C4-2B (cell line): ENCODE data around the gene ZNF138.

Experiments
- H3K27ac ChIP-seq: fragments of 450-650 bp; 2 replicates; pipeline ENCODE4 v1.5.1; 2017
- ZFX ChIP-seq: fragments of 450-650 bp; IDR thresholded peaks from 2 replicates; pipeline ENCODE4 v1.6.1; 2017
- TF ChIP-seq, protein P1 (sequence below): fragments of 450-650 bp; conservative IDR thresholded peaks from 2 replicates; pipeline ENCODE4 v1.5.1; 2017; ENCODE audit warnings: mild to moderate bottlenecking

Gene ZNF138

DNA sequence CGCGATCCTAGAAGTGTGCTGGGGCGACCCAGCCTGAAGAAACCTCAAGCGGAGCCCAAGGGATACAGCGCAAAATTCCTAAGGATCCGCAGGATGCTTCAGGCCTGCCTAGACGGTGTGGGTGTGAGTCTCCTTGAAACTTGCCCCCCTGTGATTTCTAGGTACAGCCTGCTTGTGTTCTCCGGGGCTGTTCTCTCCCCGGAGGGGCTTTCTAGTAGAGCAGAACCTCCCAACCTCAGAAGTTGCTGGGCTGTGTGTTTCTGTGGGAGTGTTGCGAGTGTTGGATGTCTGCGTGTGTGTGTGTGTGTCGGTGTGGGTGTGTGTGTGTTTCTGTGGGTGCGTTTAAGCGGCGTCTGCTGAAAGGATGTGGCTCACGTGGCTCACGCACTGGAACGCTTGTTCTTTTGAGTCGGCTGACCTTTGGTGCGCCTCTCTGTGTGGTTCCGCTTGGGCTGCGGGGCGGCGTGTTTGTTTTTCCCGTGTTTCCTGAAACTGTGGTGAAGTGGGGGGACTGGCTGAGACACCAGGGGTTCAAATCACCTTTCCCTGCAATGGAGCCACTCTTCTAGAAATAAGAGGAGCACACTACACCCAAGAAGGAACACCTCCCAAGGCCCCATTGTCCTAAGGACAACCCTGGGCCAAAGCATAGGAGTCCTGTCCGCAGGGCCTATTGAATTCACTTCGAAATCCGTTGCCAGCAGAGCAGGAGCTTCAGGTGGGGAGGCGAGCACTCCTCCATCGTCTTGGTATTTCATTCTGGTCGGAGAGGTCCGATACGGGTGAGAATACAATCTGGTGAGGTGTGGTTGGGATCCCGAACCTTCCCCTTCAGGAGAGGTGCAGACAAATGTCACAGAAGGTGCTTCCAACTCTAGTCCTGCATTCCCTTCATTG, 83.7 kb downstream of the ZNF138 start:
- H3K27ac ChIP-seq = no peak overlapping the region
- TF ChIP-seq, protein P1, sequence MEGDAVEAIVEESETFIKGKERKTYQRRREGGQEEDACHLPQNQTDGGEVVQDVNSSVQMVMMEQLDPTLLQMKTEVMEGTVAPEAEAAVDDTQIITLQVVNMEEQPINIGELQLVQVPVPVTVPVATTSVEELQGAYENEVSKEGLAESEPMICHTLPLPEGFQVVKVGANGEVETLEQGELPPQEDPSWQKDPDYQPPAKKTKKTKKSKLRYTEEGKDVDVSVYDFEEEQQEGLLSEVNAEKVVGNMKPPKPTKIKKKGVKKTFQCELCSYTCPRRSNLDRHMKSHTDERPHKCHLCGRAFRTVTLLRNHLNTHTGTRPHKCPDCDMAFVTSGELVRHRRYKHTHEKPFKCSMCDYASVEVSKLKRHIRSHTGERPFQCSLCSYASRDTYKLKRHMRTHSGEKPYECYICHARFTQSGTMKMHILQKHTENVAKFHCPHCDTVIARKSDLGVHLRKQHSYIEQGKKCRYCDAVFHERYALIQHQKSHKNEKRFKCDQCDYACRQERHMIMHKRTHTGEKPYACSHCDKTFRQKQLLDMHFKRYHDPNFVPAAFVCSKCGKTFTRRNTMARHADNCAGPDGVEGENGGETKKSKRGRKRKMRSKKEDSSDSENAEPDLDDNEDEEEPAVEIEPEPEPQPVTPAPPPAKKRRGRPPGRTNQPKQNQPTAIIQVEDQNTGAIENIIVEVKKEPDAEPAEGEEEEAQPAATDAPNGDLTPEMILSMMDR = no peak
- no peak for TF ChIP-seq ZFX

DNA sequence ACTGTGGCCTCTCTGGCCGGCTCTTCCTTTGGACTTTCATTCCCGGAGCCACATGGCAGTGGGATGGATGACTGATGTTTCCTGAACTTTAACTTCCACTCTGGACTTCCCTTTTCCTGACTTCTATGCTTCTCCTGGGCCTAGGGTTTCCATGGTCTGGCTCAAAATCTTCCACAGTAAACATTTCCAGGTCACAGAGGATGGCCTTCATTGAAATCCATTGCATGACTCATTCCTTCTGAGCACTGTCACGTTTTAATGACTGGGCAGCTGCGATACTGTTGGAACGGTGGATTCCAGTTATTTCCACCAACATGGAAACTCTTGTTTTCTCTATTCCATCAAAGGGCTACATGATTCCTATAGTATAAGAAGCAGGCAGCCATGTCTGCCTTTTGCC, 84.5 kb downstream of the ZNF138 start:
- TF ChIP-seq ZFX = no peak
- TF ChIP-seq, protein P1 = no peak
- no peak overlapping the region for H3K27ac ChIP-seq

DNA sequence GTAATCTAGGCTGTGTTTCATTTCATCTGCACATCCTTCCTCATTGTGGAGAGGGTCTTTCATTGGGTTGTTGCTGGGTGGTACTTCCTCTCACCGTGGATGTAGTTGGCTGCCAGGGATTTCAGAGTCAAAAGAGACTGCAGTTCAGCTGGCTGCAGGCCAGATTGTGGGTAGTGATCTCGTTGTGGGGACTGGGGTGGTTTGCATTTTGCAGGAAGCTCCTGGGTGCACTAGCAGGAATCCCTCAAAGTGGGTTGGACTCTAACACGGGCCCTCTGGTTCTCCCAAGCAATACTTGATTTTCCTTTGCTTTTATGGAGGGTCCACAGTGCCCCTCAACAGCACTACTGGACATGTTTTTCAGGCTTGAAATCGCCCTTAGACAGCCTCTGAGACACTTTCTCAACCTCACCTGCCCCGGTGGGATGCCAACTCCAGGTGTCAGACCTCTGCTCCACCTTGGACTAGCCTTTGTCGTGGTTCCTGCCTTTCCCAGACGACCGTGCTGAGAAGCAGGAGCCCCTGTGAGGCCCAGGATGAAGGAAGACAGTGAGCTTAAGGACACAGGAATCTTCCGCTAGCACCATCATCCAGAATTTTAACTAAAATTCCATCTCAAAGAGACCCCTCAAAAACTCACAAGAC, 85.0 kb downstream of the ZNF138 start:
- no peak overlapping the region for H3K27ac ChIP-seq
- TF ChIP-seq, protein P1 = no peak

DNA sequence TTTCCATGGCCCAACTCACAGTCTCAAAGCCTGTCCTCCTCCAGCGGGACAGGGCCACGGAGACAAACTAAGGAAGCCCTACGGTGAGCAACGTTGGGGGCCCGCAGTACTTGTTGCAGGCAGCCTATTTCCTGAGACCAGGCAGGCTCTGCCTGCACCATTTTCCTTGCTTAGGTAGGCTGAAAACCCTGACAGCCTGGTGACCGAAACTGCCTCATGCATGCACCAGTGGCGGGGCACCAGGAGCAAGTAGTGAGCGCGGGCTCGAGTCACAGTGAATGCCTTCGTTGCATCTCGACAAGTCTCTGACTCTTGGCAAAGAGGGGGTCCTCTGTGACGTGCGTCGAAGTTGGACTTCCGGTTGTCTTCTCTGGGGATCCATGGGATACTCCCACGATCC, 85.6 kb downstream of the ZNF138 start:
- no peak for TF ChIP-seq ZFX
- TF ChIP-seq, protein P1 = no peak
- H3K27ac ChIP-seq = no peak overlapping the region

DNA sequence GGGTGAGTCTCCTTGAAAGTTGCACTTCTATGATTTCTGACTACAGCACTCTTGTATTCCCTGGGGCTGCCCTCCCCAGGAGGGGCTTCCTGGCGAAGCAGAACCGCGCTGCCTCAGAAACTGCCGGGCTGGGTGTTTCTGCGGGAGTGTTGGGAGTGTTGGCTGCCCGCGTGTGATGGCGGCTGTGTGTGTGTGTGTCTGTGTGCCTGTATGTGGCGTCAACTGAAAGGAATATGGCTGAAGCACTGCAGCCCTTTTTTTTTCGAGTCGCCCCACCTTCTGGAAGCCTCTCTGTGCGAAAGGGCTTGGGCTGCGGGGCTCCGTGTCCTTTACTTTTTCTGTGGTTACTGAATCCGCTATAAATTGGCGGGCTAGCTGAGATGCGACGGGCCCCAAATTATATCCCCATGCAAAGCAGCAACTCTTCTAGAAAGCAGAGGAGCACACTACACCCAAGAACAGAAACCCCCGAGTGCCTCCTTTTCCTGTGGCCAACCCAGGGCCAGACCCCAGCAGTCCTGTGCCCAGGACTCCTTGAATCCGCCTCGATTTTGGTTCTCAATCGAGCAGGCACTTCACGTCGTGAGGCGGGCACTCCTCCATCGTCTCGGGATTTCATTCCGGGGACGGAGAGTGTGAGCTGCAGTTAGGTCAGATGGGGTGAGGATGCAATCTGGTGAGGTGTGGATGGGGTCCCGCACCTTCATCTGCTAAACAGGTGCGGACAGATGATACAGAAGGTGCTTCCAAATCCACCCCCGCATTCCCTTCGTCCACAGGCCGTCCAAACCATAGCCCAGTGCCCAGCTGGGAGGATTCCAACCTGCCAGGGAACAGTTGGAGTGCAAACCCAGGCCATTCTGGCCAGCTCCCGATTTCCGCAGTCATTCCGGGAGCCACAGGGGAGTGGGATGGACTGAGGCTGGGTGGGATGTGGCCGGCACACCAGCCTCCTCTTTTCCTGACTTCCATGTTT, 86.4 kb downstream of the ZNF138 start:
- H3K27ac ChIP-seq = no peak overlapping the region
- TF ChIP-seq, protein P1 = no peak
- no peak for TF ChIP-seq ZFX

DNA sequence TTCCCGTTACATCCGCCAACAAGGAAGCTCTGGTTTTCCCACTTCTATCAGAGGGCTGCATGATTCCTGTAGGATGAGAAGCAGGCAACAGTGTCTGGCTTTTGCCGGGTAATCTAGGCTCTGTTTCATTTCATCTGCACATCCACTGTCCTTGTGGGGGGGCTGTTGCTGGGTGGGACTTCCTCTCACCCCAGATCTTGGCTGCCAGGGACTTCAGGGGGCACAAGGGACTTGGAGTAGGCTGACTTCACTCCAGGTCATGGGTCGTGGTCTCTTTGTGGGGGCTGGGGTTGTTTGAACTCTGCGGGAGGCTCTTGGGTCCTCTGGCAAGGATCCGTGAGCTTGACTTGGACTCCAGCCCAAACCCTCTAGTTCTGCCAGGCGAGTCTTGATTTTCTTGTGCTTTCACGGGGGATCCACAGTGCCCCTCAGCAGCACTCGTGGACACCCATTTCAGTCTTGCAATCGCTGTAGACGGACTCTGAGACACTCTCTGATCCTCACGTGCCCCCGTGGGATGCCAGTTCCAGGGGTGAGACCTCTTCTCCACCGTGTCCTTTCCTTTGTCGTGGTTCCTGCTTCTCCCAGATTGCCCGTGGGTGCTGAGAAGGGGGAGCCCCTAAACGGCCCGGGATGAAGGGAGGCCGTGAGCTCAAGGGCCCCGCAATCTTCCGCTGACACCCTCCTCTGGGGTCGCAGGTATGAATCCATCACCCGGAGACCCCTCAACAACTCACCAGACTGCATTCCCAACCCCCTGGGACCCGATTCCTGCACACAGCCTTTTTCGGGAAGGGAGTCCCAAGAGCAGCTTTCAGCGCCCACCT, 87.4 kb downstream of the ZNF138 start:
- TF ChIP-seq ZFX = no peak
- TF ChIP-seq, protein P1 = no peak
- H3K27ac ChIP-seq = no peak overlapping the region
